HG02973 (cell line): ENCODE results near the gene ZDHHC11B.
"Not testable (repeated sequence)": the region's sequence is repeated elsewhere in the genome, so short reads cannot be mapped to it uniquely, and the experiment has no call there.

Source experiments
- ATAC-seq: cut with Tn5 transposase; IDR thresholded peaks from one replicate; pipeline ENCODE4 v1.9.1; 2021; ENCODE audit warnings: moderate library complexity; ENCODE audit not compliant: unreplicated experiment

Gene ZDHHC11B

DNA sequence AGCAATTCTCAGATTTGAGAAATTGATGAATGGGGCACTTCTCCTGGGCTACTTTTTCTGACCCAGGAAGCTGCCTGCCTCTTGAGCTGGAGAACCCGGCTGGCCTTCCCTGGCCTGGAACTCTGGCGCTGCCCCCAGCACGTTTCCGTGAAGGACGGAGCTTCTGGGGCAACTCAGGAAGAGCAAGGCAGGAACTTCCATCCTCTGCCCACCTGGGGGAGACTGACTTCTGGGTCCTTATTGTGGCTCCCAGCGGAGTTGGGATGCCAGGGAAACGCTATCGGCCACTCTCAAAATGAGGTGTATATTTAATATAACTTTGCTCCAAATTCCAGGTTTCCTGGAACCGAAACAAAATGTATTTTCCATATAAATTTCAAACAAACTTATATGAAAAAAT, 57.4 kb downstream of the ZDHHC11B start:
- ATAC-seq: not testable (repeated sequence)

DNA sequence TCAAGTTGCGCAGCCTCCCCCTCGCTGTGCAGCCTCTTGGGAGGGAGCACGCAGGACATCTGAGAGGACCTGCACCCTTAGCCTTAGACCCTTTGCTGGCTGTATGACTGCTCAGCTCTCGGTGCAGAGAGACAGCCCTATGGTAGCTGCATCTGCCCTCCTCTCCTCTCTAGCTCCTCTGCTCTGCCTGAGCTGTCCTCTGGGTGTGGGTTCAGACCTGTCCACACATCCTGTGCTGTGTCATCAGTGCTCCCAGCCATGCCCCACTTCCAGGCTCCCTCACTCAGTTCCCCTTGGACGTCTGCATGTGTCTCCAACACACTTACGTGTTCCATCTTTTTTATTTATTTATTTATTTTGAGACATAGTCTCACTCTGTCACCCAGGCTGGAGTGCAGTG, 60.7 kb downstream of the ZDHHC11B start:
- not testable (repeated sequence) for ATAC-seq

DNA sequence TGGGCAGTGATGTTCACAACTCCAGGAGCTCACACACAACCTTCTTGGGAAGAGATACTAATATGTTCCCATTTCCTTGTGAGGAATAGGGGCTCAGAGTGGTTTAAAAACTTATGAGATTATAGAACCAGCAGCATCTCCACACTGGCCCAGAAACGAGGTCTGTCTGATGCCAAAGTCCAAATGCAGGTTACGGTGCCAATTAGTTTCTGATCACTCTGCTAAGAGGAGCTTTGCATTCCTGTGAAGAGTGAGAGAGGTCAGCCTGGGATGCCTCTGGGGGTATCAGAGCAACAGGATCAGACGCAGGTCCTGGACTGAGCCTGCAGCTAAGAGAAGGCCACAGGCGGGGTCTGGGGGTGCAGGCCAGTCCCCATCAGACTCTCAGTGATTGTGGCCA, 61.2 kb downstream of the ZDHHC11B start:
- not testable (repeated sequence) for ATAC-seq

DNA sequence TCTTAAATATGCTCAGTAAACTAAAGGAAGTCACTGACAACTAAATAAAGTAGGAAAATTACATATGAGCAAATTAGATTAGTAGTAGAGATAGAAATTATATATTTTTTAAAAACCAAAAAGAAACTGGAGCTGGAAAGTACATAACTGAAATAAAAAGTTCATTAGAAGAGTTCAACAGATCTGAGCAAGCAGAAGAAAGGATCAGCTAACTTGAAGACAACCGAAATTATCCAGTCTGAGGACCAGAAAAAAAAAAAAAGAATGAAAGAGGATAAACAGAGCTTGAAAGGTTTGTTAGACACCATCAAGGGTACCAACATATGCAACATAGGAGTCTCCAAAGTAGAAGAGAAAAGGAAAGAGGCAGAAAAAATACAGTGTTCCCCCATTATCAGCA, 65.2 kb downstream of the ZDHHC11B start:
- not testable (repeated sequence) for ATAC-seq

DNA sequence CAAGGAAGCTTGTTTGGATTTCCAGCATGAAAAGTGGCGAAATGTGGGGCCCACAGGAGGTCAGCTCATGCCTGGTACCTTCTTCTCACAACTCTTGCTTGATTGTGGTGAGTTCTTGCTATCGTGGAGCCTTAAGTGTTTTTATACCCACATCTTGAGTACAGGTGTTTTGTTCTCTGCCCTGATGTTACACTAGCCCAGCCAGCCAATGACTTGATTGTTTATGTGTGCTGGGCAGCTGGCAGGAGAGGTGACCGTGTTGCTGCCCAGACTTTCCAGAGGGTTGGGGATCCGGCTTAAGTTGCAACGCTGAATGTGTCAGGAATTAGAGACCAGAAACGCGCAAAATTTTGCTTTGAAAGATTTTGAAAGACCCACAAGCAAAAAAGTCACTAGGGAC, 67.4 kb downstream of the ZDHHC11B start:
- no peak for ATAC-seq

DNA sequence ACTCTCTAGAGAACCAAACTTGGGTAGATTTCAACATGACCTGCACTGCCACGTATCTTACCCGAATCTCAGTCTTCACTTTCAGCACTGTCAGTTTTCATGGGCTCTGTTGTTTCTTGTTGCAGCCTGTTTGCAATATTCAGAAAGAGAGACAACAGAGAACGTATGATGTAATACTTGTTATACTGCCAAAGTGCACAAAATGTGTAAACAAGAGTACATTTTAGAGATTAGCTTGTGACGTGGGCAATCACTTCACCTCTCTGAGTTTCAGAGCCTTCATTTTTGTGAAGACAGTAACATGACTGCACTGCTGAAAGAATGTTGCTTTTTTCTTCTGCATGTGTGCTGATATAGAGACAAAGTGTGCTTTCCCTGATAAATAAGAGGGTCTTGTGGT, 67.8 kb downstream of the ZDHHC11B start:
- not testable (repeated sequence) for ATAC-seq

DNA sequence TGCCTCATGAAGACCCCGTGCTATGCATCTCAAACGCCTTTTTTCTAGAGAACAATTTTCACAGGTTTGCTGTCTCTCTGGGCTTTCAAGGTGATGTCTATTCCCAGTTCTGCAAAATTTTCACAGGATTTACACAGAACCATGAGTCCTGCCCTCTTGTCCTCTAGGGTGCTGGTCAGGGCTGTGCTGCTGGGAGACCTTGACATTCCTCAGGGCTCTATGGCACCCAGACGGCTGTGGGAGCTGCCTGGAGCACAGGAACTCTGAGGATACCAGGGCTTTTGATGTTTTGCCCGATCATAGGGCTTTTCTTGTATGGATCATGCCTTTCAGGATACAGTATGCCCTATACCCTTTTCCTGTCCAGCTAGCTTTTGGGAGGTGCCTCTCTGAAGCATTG, 68.9 kb downstream of the ZDHHC11B start:
- not testable (repeated sequence) for ATAC-seq

DNA sequence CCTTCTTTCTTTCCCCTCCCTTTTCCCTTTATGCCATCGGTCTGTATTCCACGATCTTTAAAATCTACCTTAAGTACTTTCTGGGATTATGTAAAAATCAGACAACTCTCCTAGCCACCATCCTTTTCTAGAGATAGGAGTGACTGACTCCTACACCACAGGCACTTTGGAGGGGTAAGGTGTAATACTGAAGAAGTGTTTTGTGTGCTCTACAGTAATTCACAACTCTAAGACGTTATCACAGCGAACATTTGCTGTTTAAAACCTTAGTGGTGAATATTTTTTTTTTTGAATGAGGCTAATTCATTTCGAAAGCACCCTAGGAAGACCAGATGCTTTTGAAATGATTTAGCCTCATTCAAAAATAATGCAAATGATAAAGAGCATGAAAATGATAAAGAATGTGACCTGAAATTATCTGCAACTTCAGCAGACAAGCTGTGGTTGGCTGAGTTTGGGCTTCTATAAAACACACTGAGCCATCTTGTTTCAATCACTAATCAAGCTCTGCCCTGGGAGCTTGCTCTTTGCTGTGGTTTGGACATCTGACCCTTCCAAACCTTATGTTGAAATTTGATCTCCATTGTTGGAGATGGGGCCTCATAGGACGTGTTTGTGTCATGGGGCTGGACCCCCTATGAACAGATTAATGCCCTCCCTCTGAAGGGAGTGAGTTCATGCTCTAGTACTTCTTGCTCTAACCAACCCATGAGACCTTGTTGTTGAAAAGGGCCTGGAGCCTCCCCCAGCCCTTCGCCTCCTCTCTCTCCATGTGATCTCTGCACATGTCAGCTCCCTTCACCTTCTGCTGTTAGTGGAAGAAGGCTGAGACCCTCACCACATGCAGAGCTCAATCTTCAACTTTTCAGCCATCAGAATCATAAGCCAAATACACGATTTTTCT, 70.1 kb downstream of the ZDHHC11B start:
- ATAC-seq: not testable (repeated sequence)

DNA sequence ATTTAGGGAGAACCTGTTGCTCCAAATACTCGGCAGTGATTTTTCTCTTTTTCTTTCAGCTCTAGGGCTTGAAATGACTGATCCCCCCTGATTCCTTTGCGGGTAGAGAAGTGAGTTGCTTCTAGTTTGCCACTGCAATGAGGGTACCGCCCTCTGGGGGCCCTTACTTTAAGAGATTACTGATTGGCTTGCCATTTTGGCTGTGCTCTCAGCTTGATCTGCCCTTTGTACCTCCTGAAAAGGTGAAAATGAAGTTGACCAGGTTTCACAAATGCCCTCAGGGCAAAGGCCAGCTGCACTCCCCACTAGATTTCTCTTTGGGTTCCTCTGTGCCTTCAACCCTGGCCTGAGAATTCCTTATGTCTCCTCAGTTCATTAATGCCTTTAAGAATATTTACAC, 70.8 kb downstream of the ZDHHC11B start:
- not testable (repeated sequence) for ATAC-seq

DNA sequence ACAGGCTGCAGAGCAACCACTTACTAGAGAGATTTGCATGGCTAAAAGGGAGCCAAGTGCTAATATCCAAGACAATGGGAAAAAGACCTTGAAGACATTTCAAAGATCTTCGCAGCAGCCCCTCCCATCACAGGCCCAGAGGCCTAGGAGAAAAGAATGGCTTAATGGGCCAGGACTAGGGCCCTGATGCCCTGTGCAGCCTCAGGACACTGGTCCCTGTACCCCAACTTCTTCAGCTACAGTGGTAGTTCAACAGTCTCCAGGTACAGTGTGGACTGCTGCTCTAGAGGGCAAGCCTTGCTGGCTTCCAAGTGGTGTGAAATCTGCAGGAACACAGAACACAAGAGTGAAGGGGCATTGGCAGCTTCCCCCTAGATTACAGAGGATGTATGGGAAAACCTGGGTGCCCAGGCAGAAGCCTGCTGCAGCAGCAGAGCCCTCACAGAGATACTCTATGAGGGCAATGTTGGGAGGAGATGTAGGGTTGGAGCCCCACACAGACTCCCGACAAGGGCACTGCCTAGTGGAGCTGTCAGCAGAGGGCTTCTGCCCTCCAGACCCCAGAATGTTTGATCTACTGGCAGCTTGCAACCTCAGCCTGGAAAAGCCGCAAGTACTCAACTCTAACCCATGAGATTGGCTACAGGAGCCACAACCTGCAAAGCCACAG, 75.5 kb downstream of the ZDHHC11B start:
- not testable (repeated sequence) for ATAC-seq

DNA sequence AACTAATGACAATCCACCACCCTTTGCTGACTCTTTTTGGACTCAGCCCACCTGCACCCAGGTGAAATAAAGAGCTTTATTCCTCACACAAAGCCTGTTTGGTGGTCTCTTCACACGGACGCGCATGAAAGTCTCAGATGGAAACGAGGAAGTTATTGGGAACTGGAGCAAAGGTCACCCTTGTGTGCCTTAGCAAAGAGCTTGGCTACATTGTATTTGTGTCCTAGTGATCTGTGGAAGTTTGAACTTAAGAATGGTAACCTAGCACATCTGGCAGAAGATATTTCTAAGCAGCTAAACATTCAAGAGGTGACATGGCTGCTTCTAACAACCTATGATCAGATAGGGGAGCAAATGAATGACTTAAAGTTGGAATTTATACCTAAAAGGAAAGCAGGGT, 76.2 kb downstream of the ZDHHC11B start:
- ATAC-seq: not testable (repeated sequence)

DNA sequence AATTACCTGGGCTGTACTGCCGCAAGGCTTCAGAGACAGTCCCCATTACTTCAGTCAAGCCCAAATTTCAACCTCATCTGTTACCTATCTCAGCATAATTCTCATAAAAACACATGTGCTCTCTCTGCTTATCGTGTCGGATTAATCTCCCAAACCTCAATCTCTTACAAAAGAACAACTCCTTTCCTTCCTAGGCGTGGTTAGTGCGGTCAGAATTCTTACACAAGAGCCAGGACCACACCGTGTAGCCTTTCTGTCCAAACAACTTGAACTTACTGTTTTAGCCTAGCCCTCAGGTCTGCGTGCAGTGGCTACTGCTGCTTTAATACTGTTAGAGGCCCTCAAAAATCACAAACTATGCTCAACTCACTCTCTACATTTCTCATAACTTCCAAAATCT, 78.4 kb downstream of the ZDHHC11B start:
- not testable (repeated sequence) for ATAC-seq

DNA sequence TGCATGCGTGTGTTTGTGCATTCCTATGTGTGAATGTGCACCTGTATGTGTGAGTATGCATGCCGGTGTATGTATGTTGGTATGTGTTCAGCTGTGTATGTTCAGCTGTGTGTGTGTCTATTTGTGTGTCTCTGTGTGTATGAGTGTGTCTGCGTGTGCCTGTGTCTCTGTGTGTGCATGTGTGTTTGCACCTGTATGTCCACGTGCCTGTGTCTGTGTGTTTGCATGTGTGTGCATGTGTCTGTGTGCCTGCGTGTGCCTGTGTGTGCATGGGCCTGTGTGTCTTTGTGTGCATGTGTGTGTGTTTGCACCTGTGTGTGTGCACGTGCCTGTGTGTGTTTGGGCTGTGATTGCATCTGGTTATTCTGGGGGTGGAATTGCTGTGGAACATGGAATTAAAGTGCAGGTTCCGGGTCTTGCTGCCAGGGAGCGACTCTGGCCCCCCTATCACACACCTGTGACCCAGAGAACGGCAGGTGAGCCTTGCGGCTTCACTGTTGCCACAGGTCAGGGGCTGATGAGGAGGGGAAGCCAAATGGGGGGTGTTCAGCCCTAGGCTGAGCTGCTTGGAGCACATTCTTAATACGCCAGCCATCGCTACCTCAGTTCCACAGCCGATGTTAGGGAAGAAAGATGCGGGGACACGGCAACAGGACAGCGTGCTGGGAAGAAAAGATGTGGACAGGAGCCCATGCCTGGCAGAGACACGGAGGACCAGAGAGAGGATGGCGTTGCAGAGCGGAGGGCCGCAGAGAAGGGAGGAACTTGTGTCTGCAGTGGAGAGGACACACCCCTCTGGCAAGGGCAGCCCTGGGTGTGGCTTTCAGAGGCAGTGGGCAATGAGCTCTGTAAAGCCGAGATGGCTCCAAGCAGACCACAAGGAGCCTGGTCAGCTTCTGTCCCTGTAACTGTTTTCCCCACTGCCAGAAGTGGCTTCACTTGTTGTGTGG, 87.5 kb downstream of the ZDHHC11B start:
- not testable (repeated sequence) for ATAC-seq

DNA sequence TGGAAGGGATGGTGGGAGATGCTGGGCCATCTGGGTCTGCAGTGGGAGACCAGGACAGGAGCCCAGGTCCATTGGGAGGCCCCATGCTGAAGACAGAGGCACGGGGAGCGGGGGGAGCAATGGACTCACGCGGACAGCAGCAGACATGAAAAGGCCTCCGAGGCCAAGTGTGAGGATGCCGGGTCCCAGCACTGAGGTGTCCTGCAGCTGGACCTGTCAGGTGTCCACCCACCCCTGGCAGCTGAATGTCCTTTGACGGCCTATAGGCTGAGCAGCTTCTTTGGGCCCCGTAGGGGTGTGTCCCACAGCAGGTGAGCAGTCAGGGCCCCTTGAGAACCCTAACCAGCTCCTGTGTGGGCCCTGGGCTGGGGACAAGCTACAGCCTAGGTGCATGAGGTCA, 88.3 kb downstream of the ZDHHC11B start:
- ATAC-seq: not testable (repeated sequence)

DNA sequence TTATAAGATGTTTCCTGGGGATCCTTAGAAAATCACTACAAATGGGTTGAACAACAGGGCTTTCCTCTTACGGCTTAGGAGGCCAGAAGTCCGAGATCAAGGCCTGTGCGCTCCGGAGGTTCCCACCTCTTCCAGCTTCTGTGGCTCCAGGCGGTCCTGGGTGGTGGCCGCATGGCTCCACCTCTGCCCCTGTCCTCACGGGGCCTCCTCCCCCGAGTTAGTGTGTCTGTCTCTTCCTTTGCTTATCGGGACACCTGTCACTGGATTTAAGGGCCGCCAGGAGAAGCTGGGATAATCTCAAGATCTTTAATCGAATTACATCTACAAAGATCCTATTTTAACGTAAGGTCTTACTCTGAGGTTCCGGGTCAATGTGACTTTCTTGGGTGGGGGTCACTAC, 89.1 kb downstream of the ZDHHC11B start:
- ATAC-seq: not testable (repeated sequence)

DNA sequence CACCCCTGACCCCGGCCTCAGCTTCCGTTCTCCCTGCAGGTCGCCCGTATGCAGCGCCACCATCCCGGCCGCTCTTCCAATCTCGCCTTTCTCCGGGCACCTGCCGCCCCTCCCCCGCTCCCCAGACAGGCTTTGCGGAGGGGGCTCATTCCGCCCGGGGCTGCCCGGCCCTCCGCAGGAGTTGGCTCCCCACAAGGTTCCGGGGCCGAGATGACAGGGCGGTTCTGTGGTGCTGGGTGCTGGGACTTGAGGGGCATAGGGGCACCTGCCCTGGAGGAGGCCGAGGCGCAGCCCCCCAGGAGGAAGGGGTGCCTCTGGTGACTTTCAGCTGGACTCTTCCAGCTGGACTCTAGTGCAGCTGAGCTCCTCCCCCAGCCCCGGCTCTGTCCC, 90.5 kb downstream of the ZDHHC11B start:
- ATAC-seq: not testable (repeated sequence)

DNA sequence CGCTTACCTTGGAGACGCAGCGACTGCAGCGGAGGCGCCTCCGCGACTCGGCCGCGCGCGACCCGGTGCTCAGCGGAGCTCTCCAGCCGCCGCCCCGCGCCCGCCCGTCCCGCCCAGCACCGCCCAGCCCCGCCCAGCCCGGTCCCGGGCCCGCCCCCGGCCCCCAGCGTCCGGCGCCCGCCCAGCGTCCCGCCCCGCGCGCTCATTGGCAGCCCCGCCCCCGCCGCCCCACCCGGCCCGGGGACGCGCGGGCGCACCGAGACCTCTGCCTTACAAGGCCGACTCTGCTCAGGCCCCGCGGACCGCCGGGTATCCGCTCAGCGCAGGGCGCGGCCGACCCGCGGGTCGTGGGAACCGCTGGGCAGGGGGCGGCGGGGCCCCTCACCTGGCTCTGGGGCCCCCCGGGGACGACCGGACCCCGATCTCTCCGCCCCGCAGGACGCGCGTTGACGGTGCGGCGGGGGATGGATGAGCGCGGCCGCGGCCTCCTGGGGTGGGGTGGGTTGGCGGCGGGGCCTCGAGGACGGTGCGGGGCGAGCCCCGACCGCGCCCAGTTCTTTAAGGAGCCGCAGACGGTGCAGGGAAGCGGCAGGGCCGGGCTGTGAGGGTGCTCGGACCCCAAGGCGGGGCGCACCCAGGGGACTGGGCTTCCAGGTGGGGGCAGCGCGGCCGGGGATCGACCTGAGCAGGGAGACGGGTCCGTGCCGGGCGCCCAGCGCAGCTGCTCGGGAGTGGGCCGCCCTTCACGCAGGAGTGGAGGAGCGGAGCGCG, 91.1 kb downstream of the ZDHHC11B start, which contains the start of gene TPPP:
TPPP (minus strand) TSS at position 82 of the 771 bp plus-strand sequence. CDS start 15,292 bp downstream, outside the sequence.
- ATAC-seq: peak; percentile 48

DNA sequence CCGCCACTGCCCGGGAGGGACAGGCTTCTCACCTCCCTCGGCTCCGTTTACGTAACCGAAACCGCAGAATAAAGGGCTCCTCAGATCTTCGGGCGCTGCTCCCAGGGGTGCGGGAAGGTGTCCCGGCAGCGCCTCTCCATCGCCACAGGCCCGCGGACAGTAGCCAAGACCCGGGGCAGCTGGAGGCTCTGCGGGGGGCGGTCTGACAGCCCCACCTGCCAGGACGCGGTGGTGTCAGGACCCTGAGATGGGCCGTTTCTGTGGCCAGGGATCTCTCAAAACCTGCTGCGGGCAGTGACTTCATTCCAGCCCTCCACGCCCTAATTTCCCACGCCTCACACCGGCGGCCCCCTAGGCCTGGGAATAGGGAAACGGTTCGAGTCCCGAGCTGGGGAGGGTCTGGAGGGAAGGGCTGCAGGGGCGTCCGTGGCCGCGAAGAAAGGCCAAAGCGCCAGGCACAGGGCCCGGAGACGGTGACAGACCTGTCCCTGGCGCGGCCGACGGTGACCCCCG, 91.9 kb downstream of the ZDHHC11B start:
- not testable (repeated sequence) for ATAC-seq

DNA sequence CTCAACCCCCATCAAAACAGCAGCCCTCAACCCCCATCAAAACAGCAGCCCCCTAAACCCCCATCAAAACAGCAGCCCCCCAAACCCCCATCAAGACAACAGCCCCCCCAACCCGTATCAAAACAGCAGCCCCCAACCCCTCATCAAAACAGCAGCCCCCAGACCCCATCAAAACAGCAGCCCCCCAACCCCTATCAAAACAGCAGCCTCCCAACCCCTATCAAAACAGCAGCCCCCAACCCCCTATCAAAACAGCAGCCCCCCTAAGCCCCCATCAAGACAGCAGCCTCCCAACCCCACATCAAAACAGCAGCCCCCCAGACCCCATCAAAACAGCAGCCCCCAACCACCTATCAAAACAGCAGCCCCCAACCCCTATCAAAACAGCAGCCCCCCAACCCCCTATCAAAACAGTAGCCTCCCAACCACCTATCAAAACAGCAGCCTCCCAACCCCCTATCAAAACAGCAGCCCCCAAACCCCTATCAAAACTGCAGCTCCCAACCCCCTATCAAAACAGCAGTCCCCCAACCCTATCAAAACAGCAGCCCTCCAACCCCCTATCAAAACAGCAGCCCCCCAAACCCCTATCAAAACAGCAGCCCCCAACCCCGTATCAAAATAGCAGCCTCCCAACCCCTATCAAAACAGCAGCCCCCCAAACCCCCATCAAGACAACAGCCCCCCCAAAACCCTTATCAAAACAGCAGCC, 92.6 kb downstream of the ZDHHC11B start:
- no peak for ATAC-seq
